Activated CD8-positive, alpha-beta memory T cell treated with anti-CD3 and anti-CD28 coated beads for 24 hours (primary cell): ENCODE results near the gene FAM83C.
"Not testable (repeated sequence)": the region's sequence is repeated elsewhere in the genome, so short reads cannot be mapped to it uniquely, and the experiment has no call there.

Experiments
- DNase-seq: peaks from one replicate; pipeline ENCODE4 v3.0.0-alpha.2; 2020

The FAM83C gene

GRCh38 chr20:35317416-35318210, 25.4 kb upstream of the FAM83C start:
- no peak for DNase-seq

GRCh38 chr20:35316086-35316485, 23.9 kb upstream of the FAM83C start:
- DNase-seq, result no peak

GRCh38 chr20:35315632-35316020, 23.4 kb upstream of the FAM83C start:
- DNase-seq, result not testable (repeated sequence)

GRCh38 chr20:35314816-35315631, 22.8 kb upstream of the FAM83C start:
- DNase-seq, result no peak

- no peak for DNase-seq
Observed at GRCh38 chr20:35312318-35312717, 20.1 kb upstream of the FAM83C start.

- no peak for DNase-seq
Observed at GRCh38 chr20:35311822-35312221, 19.6 kb upstream of the FAM83C start.

GRCh38 chr20:35311409-35311808, 19.2 kb upstream of the FAM83C start:
- DNase-seq, result no peak

GRCh38 chr20:35307666-35308653, 15.7 kb upstream of the FAM83C start:
- no peak for DNase-seq

GRCh38 chr20:35306931-35307517, 14.8 kb upstream of the FAM83C start:
- no peak for DNase-seq

- DNase-seq, result peak; percentile 81
Observed at GRCh38 chr20:35305682-35306556, 13.7 kb upstream of the FAM83C start.

- DNase-seq, result no peak
Observed at GRCh38 chr20:35304956-35305355, 12.7 kb upstream of the FAM83C start.

GRCh38 chr20:35303735-35304491, 11.7 kb upstream of the FAM83C start:
- DNase-seq, result peak; percentile 90

- no peak for DNase-seq
Observed at GRCh38 chr20:35303382-35303734, 11.1 kb upstream of the FAM83C start.

GRCh38 chr20:35302421-35303335, 10.5 kb upstream of the FAM83C start:
- DNase-seq, result no peak

GRCh38 chr20:35301426-35301825, 9.2 kb upstream of the FAM83C start:
- no peak for DNase-seq

GRCh38 chr20:35300469-35301262, 8.4 kb upstream of the FAM83C start:
- DNase-seq, result no peak

GRCh38 chr20:35299780-35300179, 7.6 kb upstream of the FAM83C start:
- no peak for DNase-seq

GRCh38 chr20:35298264-35298663, 6.0 kb upstream of the FAM83C start:
- DNase-seq, result no peak

- DNase-seq, result no peak
Observed at GRCh38 chr20:35297740-35298139, 5.5 kb upstream of the FAM83C start.
